K562 (cell line): ENCODE results near the gene RAD54L. TPM values are rescaled to one million over a fixed set of nuclear protein-coding genes. Genes with fewer than 3 reads are reported as not detected.

ENCODE experiments used
- CBX2 ChIP-seq: fragments of 200-600 bp; sonication (generic); IDR thresholded peaks from one replicate; pipeline ENCODE4 v1.6.1; 2012; ENCODE audit warnings: mild to moderate bottlenecking, low read length, inconsistent platforms; ENCODE audit not compliant: insufficient read depth, poor library complexity, severe bottlenecking
- ELF2 ChIP-seq: fragments of 250-450 bp; sonication (Bioruptor Pico); IDR thresholded peaks from 2 replicates; pipeline ENCODE4 v1.5.0; 2021; ENCODE audit warnings: mild to moderate bottlenecking
- EP300 ChIP-seq: IDR thresholded peaks from 2 replicates; pipeline ENCODE4 v1.6.1; 2012; ENCODE audit warnings: low read length, improper control_type of control experiment
- FOXJ3 ChIP-seq: sonication (generic); formaldehyde crosslinking; IDR thresholded peaks from 2 replicates; pipeline ENCODE4 v1.4.0; 2020; ENCODE audit warnings: mild to moderate bottlenecking, missing genetic modification reagents
- HMG20A ChIP-seq: fragments of 450-650 bp; formaldehyde crosslinking; conservative IDR thresholded peaks from 2 replicates; pipeline ENCODE4 v1.4.0; 2020; ENCODE audit warnings: mild to moderate bottlenecking, mixed read lengths
- IFI16 ChIP-seq: fragments of 250-450 bp; sonication (Bioruptor Pico); IDR thresholded peaks from 2 replicates; pipeline ENCODE4 v2.1.2; 2022; ENCODE audit warnings: mild to moderate bottlenecking, inconsistent platforms
- JUND ChIP-seq, 2 experiments: IDR thresholded peaks; 2 replicates in 1 of 2; 3 replicates in 1 of 2; pipeline ENCODE4 v1.6.1; 2011; ENCODE audit warnings: borderline replicate concordance in 2 of 2, low read depth in 2 of 2, low read length in 2 of 2, improper control_type of control experiment in 1 of 2, missing biosample characterization in 1 of 2, missing genetic modification characterization in 1 of 2, missing genetic modification reagents in 1 of 2
- MBD2 ChIP-seq: sonication (generic); IDR thresholded peaks from 2 replicates; pipeline ENCODE4 v1.6.1; 2016; ENCODE audit warnings: low read depth, borderline replicate concordance
- NUFIP1 ChIP-seq: fragments of 450-650 bp; IDR thresholded peaks from 2 replicates; pipeline ENCODE4 v1.6.1; 2018; ENCODE audit not compliant: partially characterized antibody
- RAD51 ChIP-seq: fragments of 450-650 bp; IDR thresholded peaks from 2 replicates; pipeline ENCODE4 v1.7.1; 2016; ENCODE audit warnings: low read depth, mild to moderate bottlenecking, borderline replicate concordance
- RFX5 ChIP-seq: IDR thresholded peaks from 2 replicates; pipeline ENCODE4 v1.6.1; 2011; ENCODE audit warnings: low read depth, mild to moderate bottlenecking, improper control_type of control experiment, low read length
- XRCC3 ChIP-seq: fragments of 450-650 bp; IDR thresholded peaks from 2 replicates; pipeline ENCODE4 v1.6.1; 2017; ENCODE audit warnings: mild to moderate bottlenecking, moderate library complexity
- ZNF197 ChIP-seq: fragments of 200-800 bp; sonication (Bioruptor generic); IDR thresholded peaks from 2 replicates; pipeline ENCODE4 v1.6.1; 2016; ENCODE audit warnings: low read depth, missing genetic modification characterization, missing compliant biosample characterization
- ZNF75A ChIP-seq: fragments of 450-650 bp; formaldehyde crosslinking; IDR thresholded peaks from 2 replicates; pipeline ENCODE4 v1.4.0; 2020; ENCODE audit warnings: mild to moderate bottlenecking
- ZNF830 ChIP-seq: fragments of 250-450 bp; sonication (Bioruptor Pico); IDR thresholded peaks from 2 replicates; pipeline ENCODE4 v1.5.0; 2021; ENCODE audit warnings: mild to moderate bottlenecking
- polyA plus RNA-seq, 8 experiments: library from polyadenylated mRNA; depleted of rRNA in 4 of 8; stranded (reverse) in 5 of 8; unstranded in 3 of 8; fragments of >200 nt; fragmentation: Nextera tagmentation in 2 of 8; fragmentation: Illumina TruSeq in 1 of 8; extraction: Ambion mirVana in 2 of 8; extraction: Trizol in 1 of 8; gene quantifications; 2 replicates each; pipeline versions ENCODE4 v1.2.1 to v1.2.3, GENCODE V29; 2011 to 2014; ENCODE audit warnings: inconsistent platforms in 1 of 8, missing spikeins in 1 of 8
- total RNA-seq, 7 experiments: library from RNA; depleted of rRNA in 6 of 7; stranded (reverse); fragments of >200 nt in 6 of 7; fragmentation: Illumina TruSeq in 2 of 7; extraction: Trizol in 2 of 7; gene quantifications; 2 replicates each; pipeline versions ENCODE4 v1.2.1 to v1.2.3, GENCODE V29; 2011 to 2021; ENCODE audit warnings: low replicate concordance in 1 of 7
- TF ChIP-seq, protein P1 (sequence below): fragments of 450-650 bp; formaldehyde crosslinking; IDR thresholded peaks from 2 replicates; pipeline ENCODE4 v1.4.0; 2020; ENCODE audit warnings: mild to moderate bottlenecking
- TF ChIP-seq, protein P2 (sequence below): sonication (generic); formaldehyde crosslinking; IDR thresholded peaks from 2 replicates; pipeline ENCODE4 v1.8.1; 2023; ENCODE audit warnings: missing genetic modification reagents, mild to moderate bottlenecking, borderline replicate concordance
- TF ChIP-seq, protein P3 (sequence below): fragments of 450-650 bp; conservative IDR thresholded peaks from 2 replicates; pipeline ENCODE4 v1.6.1; 2016; ENCODE audit warnings: missing genetic modification characterization, low read depth, mild to moderate bottlenecking, control low read depth, missing compliant biosample characterization
- TF ChIP-seq, protein P4 (sequence below): fragments of 450-650 bp; IDR thresholded peaks from 2 replicates; pipeline ENCODE4 v1.6.1; 2016

Gene RAD54L
- total and polyA plus RNA-seq, 9 of the 15 experiments (the other 6 are each of a cell fraction or from before 2014, with no cell fraction given) = 17.9 to 92.3 (median 37.5) TPM

DNA sequence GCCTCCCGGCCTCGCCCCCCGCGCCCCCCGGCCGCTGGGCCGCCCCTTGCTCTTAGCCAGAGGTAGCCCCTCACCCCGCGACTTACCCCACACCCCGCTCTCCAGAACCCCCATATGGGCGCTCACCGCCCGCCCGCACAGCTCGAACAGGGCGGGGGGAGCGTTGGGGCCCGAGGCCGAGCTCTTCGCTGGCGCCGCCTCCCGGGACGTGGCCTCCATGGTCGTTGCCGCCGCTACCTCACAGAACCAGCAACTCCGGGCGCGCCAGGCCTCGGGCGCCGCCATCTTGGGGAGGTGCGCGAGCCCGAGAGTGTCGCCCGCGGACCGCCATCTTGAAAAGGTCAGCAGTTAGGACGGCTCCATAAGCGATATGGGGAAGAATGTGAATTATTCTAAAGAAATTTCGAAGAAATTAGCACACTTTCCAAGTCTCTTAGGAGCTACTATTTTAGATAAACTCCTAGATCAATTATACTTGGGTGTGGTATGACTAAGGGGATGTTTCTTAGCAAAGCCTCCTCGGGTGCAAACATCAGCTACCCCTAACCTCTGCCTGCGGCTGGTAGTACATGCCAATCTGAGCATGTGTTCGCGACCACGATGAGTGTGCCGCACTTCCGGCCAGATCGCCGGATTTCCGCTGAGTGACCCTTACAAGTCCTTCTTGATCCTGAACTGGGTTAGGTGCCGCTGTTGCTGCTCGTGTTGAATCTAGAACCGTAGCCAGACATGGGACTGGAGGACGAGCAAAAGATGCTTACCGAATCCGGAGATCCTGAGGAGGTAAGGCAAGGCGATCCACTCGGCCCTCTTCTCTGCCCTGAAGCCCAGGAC, 55.7 kb downstream of the RAD54L start, which contains the start of the genes LRRC41 and UQCRH (continued):
- TF ChIP-seq MBD2 (peak; percentile 99), ZNF830 (CRISPR knock-in tag) (no peak), NUFIP1 (peak; percentile 93), JUND (IDR thresholded peaks at IDR 0.05; ENCODE audit: borderline replicate concordance, low read depth, low read length) (peak; percentile 97), JUND (tag; IDR thresholded peaks at IDR 0.05; ENCODE audit: borderline replicate concordance, low read depth, low read length) (peak; percentile 85; the same call in 2 of the 3 replicates), IFI16 (CRISPR knock-in tag) (no peak), EP300 (peak; percentile 15), FOXJ3 (CRISPR knock-in tag) (no peak), HMG20A (CRISPR knock-in tag) (no peak), XRCC3 (no peak), RFX5 (no peak), CBX2 (no peak), RAD51 (peak; percentile 69), ZNF75A (CRISPR knock-in tag) (no peak), ZNF197 (CRISPR knock-in tag) (peak; percentile 98), ELF2 (no peak)
- TF ChIP-seq, protein P1, sequence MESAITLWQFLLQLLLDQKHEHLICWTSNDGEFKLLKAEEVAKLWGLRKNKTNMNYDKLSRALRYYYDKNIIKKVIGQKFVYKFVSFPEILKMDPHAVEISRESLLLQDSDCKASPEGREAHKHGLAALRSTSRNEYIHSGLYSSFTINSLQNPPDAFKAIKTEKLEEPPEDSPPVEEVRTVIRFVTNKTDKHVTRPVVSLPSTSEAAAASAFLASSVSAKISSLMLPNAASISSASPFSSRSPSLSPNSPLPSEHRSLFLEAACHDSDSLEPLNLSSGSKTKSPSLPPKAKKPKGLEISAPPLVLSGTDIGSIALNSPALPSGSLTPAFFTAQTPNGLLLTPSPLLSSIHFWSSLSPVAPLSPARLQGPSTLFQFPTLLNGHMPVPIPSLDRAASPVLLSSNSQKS (CRISPR knock-in tag) = no peak
- TF ChIP-seq, protein P2, sequence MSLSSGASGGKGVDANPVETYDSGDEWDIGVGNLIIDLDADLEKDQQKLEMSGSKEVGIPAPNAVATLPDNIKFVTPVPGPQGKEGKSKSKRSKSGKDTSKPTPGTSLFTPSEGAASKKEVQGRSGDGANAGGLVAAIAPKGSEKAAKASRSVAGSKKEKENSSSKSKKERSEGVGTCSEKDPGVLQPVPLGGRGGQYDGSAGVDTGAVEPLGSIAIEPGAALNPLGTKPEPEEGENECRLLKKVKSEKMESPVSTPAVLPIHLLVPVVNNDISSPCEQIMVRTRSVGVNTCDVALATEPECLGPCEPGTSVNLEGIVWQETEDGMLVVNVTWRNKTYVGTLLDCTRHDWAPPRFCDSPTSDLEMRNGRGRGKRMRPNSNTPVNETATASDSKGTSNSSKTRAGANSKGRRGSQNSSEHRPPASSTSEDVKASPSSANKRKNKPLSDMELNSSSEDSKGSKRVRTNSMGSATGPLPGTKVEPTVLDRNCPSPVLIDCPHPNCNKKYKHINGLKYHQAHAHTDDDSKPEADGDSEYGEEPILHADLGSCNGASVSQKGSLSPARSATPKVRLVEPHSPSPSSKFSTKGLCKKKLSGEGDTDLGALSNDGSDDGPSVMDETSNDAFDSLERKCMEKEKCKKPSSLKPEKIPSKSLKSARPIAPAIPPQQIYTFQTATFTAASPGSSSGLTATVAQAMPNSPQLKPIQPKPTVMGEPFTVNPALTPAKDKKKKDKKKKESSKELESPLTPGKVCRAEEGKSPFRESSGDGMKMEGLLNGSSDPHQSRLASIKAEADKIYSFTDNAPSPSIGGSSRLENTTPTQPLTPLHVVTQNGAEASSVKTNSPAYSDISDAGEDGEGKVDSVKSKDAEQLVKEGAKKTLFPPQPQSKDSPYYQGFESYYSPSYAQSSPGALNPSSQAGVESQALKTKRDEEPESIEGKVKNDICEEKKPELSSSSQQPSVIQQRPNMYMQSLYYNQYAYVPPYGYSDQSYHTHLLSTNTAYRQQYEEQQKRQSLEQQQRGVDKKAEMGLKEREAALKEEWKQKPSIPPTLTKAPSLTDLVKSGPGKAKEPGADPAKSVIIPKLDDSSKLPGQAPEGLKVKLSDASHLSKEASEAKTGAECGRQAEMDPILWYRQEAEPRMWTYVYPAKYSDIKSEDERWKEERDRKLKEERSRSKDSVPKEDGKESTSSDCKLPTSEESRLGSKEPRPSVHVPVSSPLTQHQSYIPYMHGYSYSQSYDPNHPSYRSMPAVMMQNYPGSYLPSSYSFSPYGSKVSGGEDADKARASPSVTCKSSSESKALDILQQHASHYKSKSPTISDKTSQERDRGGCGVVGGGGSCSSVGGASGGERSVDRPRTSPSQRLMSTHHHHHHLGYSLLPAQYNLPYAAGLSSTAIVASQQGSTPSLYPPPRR (CRISPR knock-in tag) = peak; percentile 72; the same call in 1 of the 2 replicates
- TF ChIP-seq, protein P3, sequence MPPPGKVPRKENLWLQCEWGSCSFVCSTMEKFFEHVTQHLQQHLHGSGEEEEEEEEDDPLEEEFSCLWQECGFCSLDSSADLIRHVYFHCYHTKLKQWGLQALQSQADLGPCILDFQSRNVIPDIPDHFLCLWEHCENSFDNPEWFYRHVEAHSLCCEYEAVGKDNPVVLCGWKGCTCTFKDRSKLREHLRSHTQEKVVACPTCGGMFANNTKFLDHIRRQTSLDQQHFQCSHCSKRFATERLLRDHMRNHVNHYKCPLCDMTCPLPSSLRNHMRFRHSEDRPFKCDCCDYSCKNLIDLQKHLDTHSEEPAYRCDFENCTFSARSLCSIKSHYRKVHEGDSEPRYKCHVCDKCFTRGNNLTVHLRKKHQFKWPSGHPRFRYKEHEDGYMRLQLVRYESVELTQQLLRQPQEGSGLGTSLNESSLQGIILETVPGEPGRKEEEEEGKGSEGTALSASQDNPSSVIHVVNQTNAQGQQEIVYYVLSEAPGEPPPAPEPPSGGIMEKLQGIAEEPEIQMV (tag) = no peak
- TF ChIP-seq, protein P4, sequence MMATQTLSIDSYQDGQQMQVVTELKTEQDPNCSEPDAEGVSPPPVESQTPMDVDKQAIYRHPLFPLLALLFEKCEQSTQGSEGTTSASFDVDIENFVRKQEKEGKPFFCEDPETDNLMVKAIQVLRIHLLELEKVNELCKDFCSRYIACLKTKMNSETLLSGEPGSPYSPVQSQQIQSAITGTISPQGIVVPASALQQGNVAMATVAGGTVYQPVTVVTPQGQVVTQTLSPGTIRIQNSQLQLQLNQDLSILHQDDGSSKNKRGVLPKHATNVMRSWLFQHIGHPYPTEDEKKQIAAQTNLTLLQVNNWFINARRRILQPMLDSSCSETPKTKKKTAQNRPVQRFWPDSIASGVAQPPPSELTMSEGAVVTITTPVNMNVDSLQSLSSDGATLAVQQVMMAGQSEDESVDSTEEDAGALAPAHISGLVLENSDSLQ = peak; percentile 79
